Measurements from ENCODE around the gene IMPA2. TPM values are rescaled to one million over a fixed set of nuclear protein-coding genes. Genes with fewer than 3 reads are reported as not detected.

The IMPA2 gene
- total RNA-seq, 1 donor: 41.5 TPM

- H3K4me3 ChIP-seq (ENCODE audit: low read depth, low read length): no peak overlapping the region
- peak; percentile 13 for TF ChIP-seq CTCF (IDR thresholded peaks at IDR 0.05; ENCODE audit: insufficient read depth, low read depth, low read length)
- no peak for DNase-seq (ENCODE audit: low read depth)
These were observed 65.5 kb downstream of the IMPA2 start for GRCh38 chr18:12046751-12047335.

- DNase-seq (ENCODE audit: low read depth): no peak
- H3K4me3 ChIP-seq (ENCODE audit: low read depth, low read length): no peak overlapping the region
- TF ChIP-seq CTCF (IDR thresholded peaks at IDR 0.05; ENCODE audit: insufficient read depth, low read depth, low read length): no peak
These were observed 66.9 kb downstream of the IMPA2 start for GRCh38 chr18:12048010-12048826.

- no peak for TF ChIP-seq CTCF (IDR thresholded peaks at IDR 0.05; ENCODE audit: insufficient read depth, low read depth, low read length)
- DNase-seq (ENCODE audit: low read depth): peak; percentile 38
- no peak overlapping the region for H3K4me3 ChIP-seq (ENCODE audit: low read depth, low read length)
These were observed 67.5 kb downstream of the IMPA2 start for GRCh38 chr18:12048827-12049175.

GRCh38 chr18:12049978-12050811 is 68.9 kb downstream of the IMPA2 start:
- no peak for TF ChIP-seq CTCF (IDR thresholded peaks at IDR 0.05; ENCODE audit: insufficient read depth, low read depth, low read length)
- no peak for DNase-seq (ENCODE audit: low read depth)
- H3K4me3 ChIP-seq (ENCODE audit: low read depth, low read length): no peak overlapping the region

- no peak for DNase-seq (ENCODE audit: low read depth)
- TF ChIP-seq CTCF (IDR thresholded peaks at IDR 0.05; ENCODE audit: insufficient read depth, low read depth, low read length): no peak
- no peak overlapping the region for H3K4me3 ChIP-seq (ENCODE audit: low read depth, low read length)
These were observed 71.6 kb downstream of the IMPA2 start for GRCh38 chr18:12052866-12053265.

GRCh38 chr18:12053289-12053688 is 72.0 kb downstream of the IMPA2 start:
- TF ChIP-seq CTCF (IDR thresholded peaks at IDR 0.05; ENCODE audit: insufficient read depth, low read depth, low read length): no peak
- no peak overlapping the region for H3K4me3 ChIP-seq (ENCODE audit: low read depth, low read length)
- DNase-seq (ENCODE audit: low read depth): no peak
